ENCODE results near the gene SLC2A4. TPM values are rescaled to one million over a fixed set of nuclear protein-coding genes. Genes with fewer than 3 reads are reported as not detected.

SLC2A4 gene
- total and polyA plus RNA-seq, 2 experiments from 2014 or later = 6.3 to 13.6 TPM

GRCh38 chr17:7304179-7304578, 22.7 kb downstream of the SLC2A4 start:
- Mint-ChIP-seq H3K36me3 (ENCODE audit: low read depth) (peaks cover 9% of the 10 kb centered on the region), H3K4me3 (no peak overlapping the region; the same call in 2 of the 3 replicates), H3K27me3 (ENCODE audit: insufficient read depth, low read depth, poor library complexity) (peaks cover 23% of the 10 kb centered on the region), H3K9me3 (peaks cover 6% of the 10 kb centered on the region; the same call in 2 of the 3 replicates), H3K27ac (no peak overlapping the region), H3K4me1 (peaks cover 4% of the 10 kb centered on the region; the same call in 2 of the 3 replicates)
- H3K9me2 ChIP-seq (ENCODE audit: insufficient read depth) = no peaks in the 10 kb centered on the region
- no peaks in the 10 kb centered on the region; the same call in 1 of the 2 replicates for H3K27me3 ChIP-seq (ENCODE audit: insufficient read depth)
- H3F3A ChIP-seq (replicated peaks; ENCODE audit: low read depth) = peaks cover 18% of the 10 kb centered on the region
- H3K79me2 ChIP-seq (replicated peaks; ENCODE audit: insufficient read depth) = peaks cover 12% of the 10 kb centered on the region
- DNase-seq (ENCODE audit: low spot score) (no peak), ATAC-seq (no peak)
- H3K36me3 ChIP-seq (ENCODE audit: insufficient read depth) = peaks cover under 1% of the 10 kb centered on the region; the same call in 1 of the 2 replicates
- peaks cover 2% of the 10 kb centered on the region; the same call in 1 of the 2 replicates for H3K4me1 ChIP-seq (ENCODE audit: insufficient read depth)
- H2AFZ ChIP-seq = no peak overlapping the region
- TF ChIP-seq ZNF331 (CRISPR knock-in tag; IDR thresholded peaks at IDR 0.05; ENCODE audit: low read depth) (no peak), REST (IDR thresholded peaks at IDR 0.05; ENCODE audit: unreplicated experiment) (no peak), POLR2AphosphoS5 (IDR thresholded peaks at IDR 0.05; ENCODE audit: low read depth) (no peak), CREB1 (CRISPR knock-in tag; IDR thresholded peaks at IDR 0.05; ENCODE audit: low read depth) (no peak), CTCF (conservative IDR thresholded peaks at IDR 0.05; ENCODE audit: low read depth in 2 of 2) (no peak), JUNB (IDR thresholded peaks at IDR 0.05; ENCODE audit: unreplicated experiment) (no peak), EZH2phosphoT487 (IDR thresholded peaks at IDR 0.05; ENCODE audit: unreplicated experiment) (no peak), ETS1 (IDR thresholded peaks at IDR 0.05) (no peak), NANOG (IDR thresholded peaks at IDR 0.05; ENCODE audit: borderline replicate concordance) (no peak), ZNF114 (CRISPR knock-in tag; IDR thresholded peaks at IDR 0.05) (no peak)
- H3K4me3 ChIP-seq = no peak overlapping the region
- no peak overlapping the region for H3K4me2 ChIP-seq
- H4K20me1 ChIP-seq (replicated peaks; ENCODE audit: insufficient read depth) = peaks cover 5% of the 10 kb centered on the region
- H3K27ac ChIP-seq (ENCODE audit: low read depth) = no peak overlapping the region

Measured in GM23338 (cell line).